ENCODE measurements around the gene DNAJA1. TPM values are rescaled to one million over a fixed set of nuclear protein-coding genes. Genes with fewer than 3 reads are reported as not detected.

DNAJA1 gene
- total RNA-seq, 1 experiment from 2014 or later = 186 TPM

GRCh38 chr9:33041432-33042188 is 16.5 kb downstream of the DNAJA1 start:
- Mint-ChIP-seq H3K27ac (ENCODE audit: unreplicated experiment) (peak overlapping the region; percentile 21), H3K36me3 (ENCODE audit: insufficient read depth, unreplicated experiment) (peaks cover 52% of the 10 kb centered on the region), H3K9me3 (ENCODE audit: low read depth, unreplicated experiment) (no peaks in the 10 kb centered on the region), H3K4me3 (ENCODE audit: low read depth, unreplicated experiment) (no peak overlapping the region), H3K4me1 (ENCODE audit: low read depth, unreplicated experiment) (peaks cover 24% of the 10 kb centered on the region), H3K27me3 (ENCODE audit: unreplicated experiment) (no peaks in the 10 kb centered on the region)
- DNase-seq = no peak
- CTCF ChIA-PET = no interaction called here
- intact Hi-C loops (cut with micrococcal nuclease; ENCODE audit: unreplicated experiment) = no loop called here
- TF ChIP-seq CTCF (IDR thresholded peaks at IDR 0.05; ENCODE audit: unreplicated experiment) = no peak
- BruUV-seq (replicated peaks) = no TSS peak

- CTCF ChIA-PET = no interaction called here
- Mint-ChIP-seq H3K27me3 (ENCODE audit: unreplicated experiment) (no peaks in the 10 kb centered on the region), H3K4me1 (ENCODE audit: low read depth, unreplicated experiment) (peaks cover 23% of the 10 kb centered on the region), H3K27ac (ENCODE audit: unreplicated experiment) (no peak overlapping the region), H3K36me3 (ENCODE audit: insufficient read depth, unreplicated experiment) (peaks cover 52% of the 10 kb centered on the region), H3K9me3 (ENCODE audit: low read depth, unreplicated experiment) (no peaks in the 10 kb centered on the region), H3K4me3 (ENCODE audit: low read depth, unreplicated experiment) (no peak overlapping the region)
- no TSS peak for BruUV-seq (replicated peaks)
- intact Hi-C loops (cut with micrococcal nuclease; ENCODE audit: unreplicated experiment) = no loop called here
- TF ChIP-seq CTCF (IDR thresholded peaks at IDR 0.05; ENCODE audit: unreplicated experiment) = no peak
- DNase-seq = no peak
These were observed 17.4 kb downstream of the DNAJA1 start for GRCh38 chr9:33042473-33042872.

GRCh38 chr9:33043671-33044070 is 18.6 kb downstream of the DNAJA1 start:
- Mint-ChIP-seq H3K4me3 (ENCODE audit: low read depth, unreplicated experiment) (peak overlapping the region; percentile 69), H3K36me3 (ENCODE audit: insufficient read depth, unreplicated experiment) (peaks cover 46% of the 10 kb centered on the region), H3K4me1 (ENCODE audit: low read depth, unreplicated experiment) (peaks cover 23% of the 10 kb centered on the region), H3K27ac (ENCODE audit: unreplicated experiment) (peak overlapping the region; percentile 77), H3K9me3 (ENCODE audit: low read depth, unreplicated experiment) (no peaks in the 10 kb centered on the region), H3K27me3 (ENCODE audit: unreplicated experiment) (no peaks in the 10 kb centered on the region)
- DNase-seq = no peak
- CTCF ChIA-PET = interaction anchor here (0.7 kb wide), 1 partner anchor 53 kb away, joined by 3 read pairs; no protein-coding TSS in a partner anchor
- BruUV-seq (replicated peaks) = TSS peak; percentile 36
- TF ChIP-seq CTCF (IDR thresholded peaks at IDR 0.05; ENCODE audit: unreplicated experiment) = no peak
- intact Hi-C loops (cut with micrococcal nuclease; ENCODE audit: unreplicated experiment) = no loop called here

- intact Hi-C loops (cut with micrococcal nuclease; ENCODE audit: unreplicated experiment) = no loop called here
- Mint-ChIP-seq H3K36me3 (ENCODE audit: insufficient read depth, unreplicated experiment) (peaks cover 43% of the 10 kb centered on the region), H3K9me3 (ENCODE audit: low read depth, unreplicated experiment) (no peaks in the 10 kb centered on the region), H3K4me3 (ENCODE audit: low read depth, unreplicated experiment) (peak overlapping the region; percentile 69), H3K27me3 (ENCODE audit: unreplicated experiment) (no peaks in the 10 kb centered on the region), H3K27ac (ENCODE audit: unreplicated experiment) (peak overlapping the region; percentile 77), H3K4me1 (ENCODE audit: low read depth, unreplicated experiment) (peaks cover 23% of the 10 kb centered on the region)
- peak; percentile 69 for DNase-seq
- CTCF ChIA-PET = interaction anchor here (0.7 kb wide), 1 partner anchor 53 kb away, joined by 3 read pairs; no protein-coding TSS in a partner anchor
- no TSS peak for BruUV-seq (replicated peaks)
- TF ChIP-seq CTCF (IDR thresholded peaks at IDR 0.05; ENCODE audit: unreplicated experiment) = no peak
These were observed 19.1 kb downstream of the DNAJA1 start for GRCh38 chr9:33044162-33044673.
